ENCODE measurements around the gene ANKMY1.

The ANKMY1 gene

GRCh38 chr2:240593703-240594451 lies 36.1 kb upstream of the ANKMY1 start:
- Histone ChIP-seq H3K27ac (no peak overlapping the region), H3K4me3 (no peak overlapping the region)
- no peak for DNase-seq (ENCODE audit: low spot score)
- TF ChIP-seq, protein P1, sequence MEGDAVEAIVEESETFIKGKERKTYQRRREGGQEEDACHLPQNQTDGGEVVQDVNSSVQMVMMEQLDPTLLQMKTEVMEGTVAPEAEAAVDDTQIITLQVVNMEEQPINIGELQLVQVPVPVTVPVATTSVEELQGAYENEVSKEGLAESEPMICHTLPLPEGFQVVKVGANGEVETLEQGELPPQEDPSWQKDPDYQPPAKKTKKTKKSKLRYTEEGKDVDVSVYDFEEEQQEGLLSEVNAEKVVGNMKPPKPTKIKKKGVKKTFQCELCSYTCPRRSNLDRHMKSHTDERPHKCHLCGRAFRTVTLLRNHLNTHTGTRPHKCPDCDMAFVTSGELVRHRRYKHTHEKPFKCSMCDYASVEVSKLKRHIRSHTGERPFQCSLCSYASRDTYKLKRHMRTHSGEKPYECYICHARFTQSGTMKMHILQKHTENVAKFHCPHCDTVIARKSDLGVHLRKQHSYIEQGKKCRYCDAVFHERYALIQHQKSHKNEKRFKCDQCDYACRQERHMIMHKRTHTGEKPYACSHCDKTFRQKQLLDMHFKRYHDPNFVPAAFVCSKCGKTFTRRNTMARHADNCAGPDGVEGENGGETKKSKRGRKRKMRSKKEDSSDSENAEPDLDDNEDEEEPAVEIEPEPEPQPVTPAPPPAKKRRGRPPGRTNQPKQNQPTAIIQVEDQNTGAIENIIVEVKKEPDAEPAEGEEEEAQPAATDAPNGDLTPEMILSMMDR (IDR thresholded peaks at IDR 0.05), result no peak

DNA sequence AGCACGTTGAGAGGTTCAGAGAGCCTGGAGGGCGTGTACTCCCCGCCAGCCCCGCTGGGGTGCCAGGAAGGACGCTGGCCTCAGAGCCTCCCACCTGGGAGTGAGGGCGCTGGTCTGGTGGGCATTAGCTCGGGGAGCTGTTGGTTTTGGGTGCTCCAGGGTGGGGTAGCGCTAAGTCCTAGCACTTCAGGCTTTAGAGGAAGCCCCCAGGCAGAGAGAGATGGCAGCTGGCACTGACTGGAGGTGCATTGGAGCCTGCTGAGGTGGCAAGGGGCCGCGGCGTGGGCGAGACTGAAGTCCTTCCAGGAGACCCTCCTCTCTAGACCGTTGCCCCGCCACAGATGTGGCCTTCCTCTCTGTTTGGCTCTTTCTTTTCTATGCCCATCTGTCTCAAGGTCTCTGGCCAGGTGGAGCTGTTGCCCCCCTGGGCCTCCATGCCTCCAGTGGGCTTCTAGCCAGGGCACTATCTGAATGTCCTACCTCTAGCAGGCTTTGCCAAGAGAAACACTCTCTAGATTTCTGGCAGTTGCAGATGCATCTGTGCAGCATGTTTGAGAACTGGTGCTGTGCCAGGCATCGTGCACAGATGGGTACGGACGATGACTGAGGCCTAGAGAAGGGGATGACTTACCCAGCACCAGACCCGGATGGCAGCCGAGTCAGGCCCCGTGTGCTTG lies 35.4 kb upstream of the ANKMY1 start:
- TF ChIP-seq, protein P1 (IDR thresholded peaks at IDR 0.05), result no peak
- Histone ChIP-seq H3K4me3 (no peak overlapping the region), H3K27ac (no peak overlapping the region)
- no peak for DNase-seq (ENCODE audit: low spot score)

- H3K4me3 ChIP-seq, result no peak overlapping the region
- TF ChIP-seq, protein P1 (IDR thresholded peaks at IDR 0.05), result no peak
- H3K27ac ChIP-seq, result no peak overlapping the region
- no peak for DNase-seq (ENCODE audit: low spot score)
Measured at GRCh38 chr2:240591784-240592183, 34.0 kb upstream of the ANKMY1 start.

DNA sequence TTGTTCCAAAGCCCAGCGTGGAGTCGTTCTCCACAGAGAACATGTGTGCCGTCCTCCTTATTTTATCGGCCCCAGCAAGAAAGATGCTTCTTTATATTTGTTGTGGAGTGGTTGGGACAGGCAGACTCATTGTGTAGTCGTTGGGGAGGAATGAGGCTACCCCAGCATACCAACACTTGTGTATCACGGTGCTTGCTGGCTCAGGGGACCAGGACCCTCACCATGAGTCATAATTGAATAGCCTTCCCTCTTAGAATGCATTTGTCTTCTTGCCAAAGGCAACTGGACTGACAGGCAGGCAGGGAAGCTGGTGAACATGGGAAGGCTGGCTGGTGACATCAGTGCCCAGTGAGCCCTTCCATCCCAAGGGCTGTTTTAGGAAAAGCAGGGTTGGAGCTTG lies 33.4 kb upstream of the ANKMY1 start:
- Histone ChIP-seq H3K27ac (no peak overlapping the region), H3K4me3 (no peak overlapping the region)
- DNase-seq (ENCODE audit: low spot score), result no peak
- TF ChIP-seq, protein P1 (IDR thresholded peaks at IDR 0.05), result no peak

- Histone ChIP-seq H3K27ac (no peak overlapping the region), H3K4me3 (no peak overlapping the region)
- no peak for DNase-seq (ENCODE audit: low spot score)
- TF ChIP-seq, protein P1 (IDR thresholded peaks at IDR 0.05), result no peak
Measured at GRCh38 chr2:240590681-240591111, 32.9 kb upstream of the ANKMY1 start.

DNA sequence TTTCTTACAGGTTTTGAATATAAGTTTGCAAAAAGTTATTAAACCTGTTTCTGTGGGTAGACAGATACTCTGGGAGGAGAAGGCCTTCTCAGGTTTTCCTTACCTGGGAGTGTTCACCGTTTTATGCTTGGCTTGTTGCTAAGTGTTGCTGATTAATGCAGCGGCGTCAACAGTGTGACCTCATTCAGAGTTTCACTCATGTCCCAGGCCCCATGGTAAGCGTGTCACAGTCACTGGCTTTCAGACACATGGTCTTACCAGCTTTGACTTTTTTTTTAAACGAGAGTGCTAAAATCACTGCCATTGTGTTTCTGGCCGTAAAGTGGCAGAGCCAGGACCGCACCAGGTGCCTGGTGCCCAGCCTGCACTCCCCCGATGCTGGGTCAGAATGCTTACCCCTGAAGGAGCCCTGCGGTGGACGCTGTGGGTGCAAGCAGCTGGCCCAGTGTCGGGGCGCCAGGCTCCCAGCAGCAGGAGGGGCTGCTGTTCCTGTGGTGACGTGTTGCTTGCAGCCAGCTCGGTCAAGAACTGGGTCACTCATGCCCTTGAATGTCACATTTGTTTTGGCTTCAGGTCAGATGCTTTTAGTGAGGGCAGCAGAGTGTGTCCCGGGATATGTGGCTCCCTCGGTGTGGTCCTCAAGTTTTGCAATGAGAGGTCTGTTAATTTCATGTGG lies 32.2 kb upstream of the ANKMY1 start:
- DNase-seq (ENCODE audit: low spot score), result no peak
- TF ChIP-seq, protein P1 (IDR thresholded peaks at IDR 0.05), result no peak
- no peak overlapping the region for H3K27ac ChIP-seq
- H3K4me3 ChIP-seq, result no peak overlapping the region
